Testis (tissue), 3 donors: ENCODE results near the gene ABHD16B. TPM values are rescaled to one million over a fixed set of nuclear protein-coding genes. Genes with fewer than 3 reads are reported as not detected.

ENCODE experiments used
- DNase-seq: peaks from one replicate; pipeline ENCODE4 v3.0.0-alpha.2; 2019
- H3K27ac ChIP-seq, 2 donors: fragments of 200-600 bp; sonication (generic); one replicate each; pipeline ENCODE4 v1.5.1; 2019
- H3K27me3 ChIP-seq: fragments of 200-600 bp; sonication (generic); one replicate; pipeline ENCODE4 v1.5.1; 2019
- H3K36me3 ChIP-seq: fragments of 200-600 bp; sonication (generic); one replicate; pipeline ENCODE4 v1.5.1; 2017; ENCODE audit warnings: low read depth; ENCODE audit errors: missing control alignments
- H3K4me1 ChIP-seq: fragments of 200-600 bp; sonication (generic); one replicate; pipeline ENCODE4 v1.5.1; 2019
- H3K4me3 ChIP-seq, 2 donors: fragments of 200-600 bp; sonication (generic); one replicate each; pipeline ENCODE4 v1.5.1; 2017 to 2019
- H3K9me3 ChIP-seq: fragments of 200-600 bp; sonication (generic); one replicate; pipeline ENCODE4 v1.5.1; 2017
- POLR2A ChIP-seq: fragments of 450-650 bp; IDR thresholded peaks from one replicate; pipeline ENCODE4 v1.6.1; 2017; ENCODE audit warnings: antibody characterized with exemption, mild to moderate bottlenecking, moderate library complexity
- WGBS, 2 donors: methylation state at CpG; one replicate each; pipeline ENCODE4 v1.1.5; 2018; 5-methylcytosine and 5-hydroxymethylcytosine counted together
- intact Hi-C: fragments of 100-400 bp; cut with DNase I; formaldehyde crosslinking; loops from one replicate; pipeline ENCODE4 v1.15.1; 2023; ENCODE audit warnings: low total_unique reads
- polyA plus RNA-seq: library from polyadenylated mRNA; stranded (reverse); fragments of 350-450 nt; fragmentation: Illumina TruSeq; extraction: RNeasy Lipid Tissue Mini Kit (QIAGEN cat#74804); gene quantifications from one replicate; pipeline ENCODE4 v1.2.3, GENCODE V29; 2014; ENCODE audit warnings: low read depth, low replicate concordance; ENCODE audit not compliant: insufficient read depth
- total RNA-seq, 2 donors: library from RNA; depleted of rRNA; stranded (reverse); fragments of >200 nt; gene quantifications; one replicate each; pipeline ENCODE4 v1.2.3, GENCODE V29; 2016
- TF ChIP-seq, protein P1 (sequence below), 3 experiments: fragments of 450-650 bp in 2 of 3; fragments of 200-600 bp in 1 of 3; sonication (generic) in 1 of 3; IDR thresholded peaks; one replicate each; pipeline ENCODE4 v1.5.1; 2016 to 2019; ENCODE audit warnings: antibody characterized with exemption in 3 of 3, mild to moderate bottlenecking in 2 of 3, moderate library complexity in 1 of 3

Gene ABHD16B
- total and polyA plus RNA-seq, 3 donors from 2014 or later, result 10.8 to 20.9 (median 13.8) TPM

DNA sequence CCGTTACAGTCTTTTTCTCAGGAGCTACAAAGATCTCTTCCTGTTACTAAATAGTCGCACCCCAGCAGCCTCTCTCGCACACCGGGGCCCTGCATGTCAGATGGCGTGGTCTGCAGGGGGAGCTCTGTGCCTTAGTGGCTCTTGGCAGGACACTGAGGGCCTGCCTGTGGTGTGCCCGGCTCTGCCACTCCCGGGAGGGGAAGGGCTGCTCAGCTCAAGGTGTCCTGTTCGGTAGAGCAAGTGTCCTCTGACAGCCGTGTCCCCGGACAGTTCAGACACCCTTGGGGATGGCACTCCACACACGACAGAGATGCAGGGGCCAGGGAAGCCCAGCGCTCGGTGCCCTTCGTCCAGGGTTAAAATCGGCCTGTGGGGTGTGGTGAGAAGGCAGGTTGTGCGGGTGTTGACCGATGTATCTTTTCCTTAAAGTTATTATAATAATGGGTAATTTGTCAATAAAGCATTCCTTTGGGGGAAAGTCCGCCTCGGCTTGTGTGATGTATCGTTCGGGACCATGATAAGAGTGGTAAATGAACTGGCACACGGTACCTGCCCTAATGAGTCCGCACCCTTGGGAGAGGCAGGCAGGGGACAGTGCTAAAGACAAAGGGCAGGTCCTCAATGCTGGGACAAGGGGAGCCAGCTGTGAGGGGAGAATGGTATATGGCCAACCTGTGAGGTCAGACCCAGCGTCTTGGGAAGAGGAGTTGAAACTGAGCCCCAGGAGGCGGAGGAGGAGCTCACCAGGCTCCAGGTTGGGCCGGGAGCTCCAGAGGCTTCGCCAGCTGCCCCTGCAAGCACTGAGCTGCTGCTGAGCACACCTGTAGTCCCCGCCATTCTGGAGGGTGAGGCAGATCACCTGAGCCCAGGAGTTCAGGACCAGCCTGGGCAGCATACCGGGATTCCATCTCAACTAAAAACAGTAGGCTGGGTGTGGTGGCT lies 30.0 kb downstream of the ABHD16B start:
- Histone ChIP-seq H3K4me3 (no peak overlapping the region), H3K9me3 (no peaks in the 10 kb centered on the region), H3K4me1 (peaks cover 21% of the 10 kb centered on the region), H3K36me3 (no peaks in the 10 kb centered on the region), H3K27ac (no peak overlapping the region), H3K27me3 (no peaks in the 10 kb centered on the region)
- no peak for TF ChIP-seq POLR2A
- TF ChIP-seq, protein P1, sequence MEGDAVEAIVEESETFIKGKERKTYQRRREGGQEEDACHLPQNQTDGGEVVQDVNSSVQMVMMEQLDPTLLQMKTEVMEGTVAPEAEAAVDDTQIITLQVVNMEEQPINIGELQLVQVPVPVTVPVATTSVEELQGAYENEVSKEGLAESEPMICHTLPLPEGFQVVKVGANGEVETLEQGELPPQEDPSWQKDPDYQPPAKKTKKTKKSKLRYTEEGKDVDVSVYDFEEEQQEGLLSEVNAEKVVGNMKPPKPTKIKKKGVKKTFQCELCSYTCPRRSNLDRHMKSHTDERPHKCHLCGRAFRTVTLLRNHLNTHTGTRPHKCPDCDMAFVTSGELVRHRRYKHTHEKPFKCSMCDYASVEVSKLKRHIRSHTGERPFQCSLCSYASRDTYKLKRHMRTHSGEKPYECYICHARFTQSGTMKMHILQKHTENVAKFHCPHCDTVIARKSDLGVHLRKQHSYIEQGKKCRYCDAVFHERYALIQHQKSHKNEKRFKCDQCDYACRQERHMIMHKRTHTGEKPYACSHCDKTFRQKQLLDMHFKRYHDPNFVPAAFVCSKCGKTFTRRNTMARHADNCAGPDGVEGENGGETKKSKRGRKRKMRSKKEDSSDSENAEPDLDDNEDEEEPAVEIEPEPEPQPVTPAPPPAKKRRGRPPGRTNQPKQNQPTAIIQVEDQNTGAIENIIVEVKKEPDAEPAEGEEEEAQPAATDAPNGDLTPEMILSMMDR (IDR thresholded peaks at IDR 0.05), result no peak
- no peak for DNase-seq
- 89 to 90% methylated on average over 27 to 29 of the region's 29 CpGs for WGBS, 2 donors
- intact Hi-C loops, result no loop called here

- intact Hi-C loops, result no loop called here
- TF ChIP-seq POLR2A, result no peak
- TF ChIP-seq, protein P1 (IDR thresholded peaks at IDR 0.05), result no peak
- H3K36me3 ChIP-seq, result no peaks in the 10 kb centered on the region
- H3K27me3 ChIP-seq, result no peaks in the 10 kb centered on the region
- no peak overlapping the region for H3K4me3 ChIP-seq
- H3K4me1 ChIP-seq, result peaks cover 24% of the 10 kb centered on the region
- no peak overlapping the region for H3K27ac ChIP-seq
- WGBS, 2 donors, result 83% methylated on average over 7 of the region's 7 CpGs
- H3K9me3 ChIP-seq, result no peaks in the 10 kb centered on the region
- no peak for DNase-seq
Measured at GRCh38 chr20:63892402-63892801, 31.1 kb downstream of the ABHD16B start.

- no peak for DNase-seq
- H3K4me1 ChIP-seq, result peaks cover 28% of the 10 kb centered on the region
- 18 to 29% methylated on average over 6 of the region's 6 CpGs for WGBS, 2 donors
- no peaks in the 10 kb centered on the region for H3K36me3 ChIP-seq
- intact Hi-C loops, result no loop called here
- H3K27ac ChIP-seq, result no peak overlapping the region
- peak overlapping the region in 1 of 2 donors; percentile 50 for H3K4me3 ChIP-seq
- TF ChIP-seq, protein P1 (IDR thresholded peaks at IDR 0.05), result no peak
- TF ChIP-seq POLR2A, result no peak
- no peaks in the 10 kb centered on the region for H3K9me3 ChIP-seq
- no peaks in the 10 kb centered on the region for H3K27me3 ChIP-seq
Measured at GRCh38 chr20:63893999-63894357, 32.7 kb downstream of the ABHD16B start.

DNA sequence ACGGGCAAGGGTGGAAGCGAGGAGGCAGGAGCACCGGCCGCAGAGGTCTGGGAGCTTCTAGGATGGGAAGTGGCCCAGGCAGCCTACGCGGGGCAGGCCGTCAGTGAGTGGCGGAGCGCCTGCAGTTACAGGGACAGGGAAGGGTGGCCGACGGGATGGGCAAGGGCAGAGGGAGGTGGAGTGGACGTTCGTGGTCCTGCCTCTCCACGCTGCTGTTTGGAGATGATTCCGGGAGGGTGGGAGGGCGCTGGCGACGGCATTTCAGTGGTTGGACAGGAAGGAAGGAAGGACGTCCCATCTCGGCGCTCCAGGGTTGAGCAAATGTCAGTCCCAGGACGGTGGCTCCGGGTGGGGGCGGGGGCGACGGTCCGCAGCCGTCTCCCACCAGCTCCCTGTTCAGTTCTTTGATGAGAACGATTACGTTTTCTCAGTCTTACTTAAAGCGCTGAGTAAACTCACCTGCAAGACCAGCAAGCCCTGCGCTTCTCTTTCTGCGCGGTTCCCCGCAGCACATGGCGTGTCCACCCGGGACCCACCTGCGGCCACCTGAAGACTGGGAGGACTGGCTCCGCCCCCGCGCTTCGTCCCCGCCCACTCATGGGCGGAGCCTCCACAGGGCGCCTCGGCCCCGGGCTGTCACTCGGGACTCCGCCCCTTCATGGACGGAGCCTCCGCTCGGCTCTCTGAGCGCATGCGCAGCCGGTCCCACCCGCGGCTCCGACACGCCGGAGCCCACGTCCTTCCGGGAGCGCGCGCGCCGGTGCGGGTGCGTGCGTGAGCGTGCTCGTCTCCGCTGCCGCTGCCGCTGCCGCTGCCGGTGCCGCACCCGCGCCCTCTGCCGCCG lies 33.3 kb downstream of the ABHD16B start, which contains the start of gene DNAJC5:
Gene DNAJC5 (plus strand): TSS at position 769 of the 844 bp plus-strand sequence. CDS start 33,220 bp downstream, outside the sequence.
- DNase-seq, result peak; percentile 96
- Histone ChIP-seq H3K9me3 (no peaks in the 10 kb centered on the region), H3K36me3 (no peaks in the 10 kb centered on the region), H3K27ac (peak within 1 kb of the TSS; percentile 18 to 83), H3K4me1 (peaks cover 32% of the 10 kb centered on the region), H3K4me3 (peak within 1 kb of the TSS; percentile 59 to 75), H3K27me3 (no peaks in the 10 kb centered on the region)
- intact Hi-C loops, result no loop called here
- 1 to 2% methylated on average over 22 to 57 of the region's 82 CpGs for WGBS, 2 donors
- no peak for TF ChIP-seq POLR2A
- TF ChIP-seq, protein P1 (IDR thresholded peaks at IDR 0.05), result no peak
